AG04449 (cell line): ENCODE measurements around the gene TP53INP2.

ENCODE experiments used
- CTCF ChIA-PET: fragments of 350-600 bp; formaldehyde crosslinking; extraction: SDS; loops from one replicate; lab custom pipeline; 2021; ENCODE audit warnings: antibody characterized with exemption; lab: Yijun Ruan, JAX
- POLR2A ChIA-PET: fragments of 400-600, 350-600 bp; formaldehyde crosslinking; extraction: SDS; loops from one replicate; lab custom pipeline; 2020; ENCODE audit warnings: antibody characterized with exemption, inconsistent platforms; lab: Yijun Ruan, JAX
- DNase-seq: peaks from one replicate; pipeline ENCODE4 v3.0.0-alpha.2; 2010; ENCODE audit warnings: low read depth, low spot score
- H3K4me3 ChIP-seq: 2 replicates; pipeline ENCODE4 v1.5.1; 2011; ENCODE audit warnings: low read depth, mild to moderate bottlenecking, control low read depth, low read length
- CTCF ChIP-seq: IDR thresholded peaks from one replicate; pipeline ENCODE4 v1.5.1; 2011; ENCODE audit warnings: mild to moderate bottlenecking, moderate library complexity, low read length, control low read depth, inconsistent platforms; ENCODE audit not compliant: insufficient read depth; ENCODE audit errors: missing control alignments

Gene TP53INP2

DNA sequence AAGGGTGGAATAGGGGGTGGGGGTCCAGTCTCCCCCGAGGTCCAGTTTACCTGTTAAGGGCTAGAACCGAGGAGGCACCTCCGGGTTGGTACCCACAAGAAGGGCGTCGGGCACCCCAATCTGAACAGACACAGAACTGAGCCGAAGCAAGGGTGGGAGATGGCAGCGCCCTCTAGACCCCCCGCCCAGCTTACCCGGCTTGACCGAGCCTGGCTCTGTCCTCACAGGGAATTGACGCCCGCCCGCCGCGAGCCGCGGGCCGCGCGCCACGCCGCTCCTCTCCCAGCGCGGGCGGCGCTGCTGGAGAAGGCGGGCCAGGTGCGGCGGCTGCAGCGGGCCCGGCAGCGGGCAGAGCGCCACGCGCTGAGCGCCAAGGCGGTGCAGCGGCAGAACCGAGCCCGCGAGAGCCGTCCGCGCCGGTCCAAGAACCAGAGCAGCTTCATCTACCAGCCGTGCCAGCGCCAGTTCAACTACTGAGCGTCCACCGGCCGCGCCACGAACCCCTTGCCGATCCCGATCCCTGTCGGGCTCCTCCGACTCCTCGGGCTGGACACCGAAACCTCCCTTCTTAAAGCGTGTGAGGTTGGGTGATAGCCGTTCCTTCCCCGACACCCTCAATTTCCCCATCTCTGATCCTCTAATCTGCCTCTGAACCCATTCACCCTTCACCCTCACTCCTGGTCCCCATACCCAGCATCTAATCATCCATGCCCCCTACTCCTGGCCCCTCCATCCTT lies 5.9 kb downstream of the TP53INP2 start:
- ChIA-PET CTCF (interaction anchor here (1.3 to 1.6 kb wide), 2 partner anchors 141 to 396 kb away, joined by 4 read pairs; no protein-coding TSS in a partner anchor), POLR2A (interaction anchor here (1.0 kb wide), 1 partner anchor 442 kb away, joined by 3 read pairs; no protein-coding TSS in a partner anchor)
- TF ChIP-seq CTCF = peak; percentile 52
- H3K4me3 ChIP-seq = peak overlapping the region; percentile 63
- DNase-seq = no peak

DNA sequence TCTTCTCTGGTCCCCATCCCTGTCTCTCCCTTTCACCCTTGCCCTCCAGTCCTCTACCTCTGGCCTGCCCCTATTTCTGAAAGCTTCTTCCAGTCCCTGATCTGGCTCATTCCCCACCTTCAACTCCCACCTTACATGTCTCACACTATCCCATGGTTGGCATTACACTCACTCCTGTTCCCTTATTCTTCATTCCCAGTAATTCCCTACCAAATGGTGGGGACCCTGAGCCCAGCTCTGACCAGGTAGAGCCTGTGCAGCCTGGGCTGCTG lies 6.4 kb downstream of the TP53INP2 start:
- ChIA-PET CTCF (interaction anchor here (1.0 to 2.4 kb wide), 4 partner anchors 10 to 398 kb away, joined by 3 to 10 read pairs (median 6); no protein-coding TSS in a partner anchor), POLR2A (no interaction called here)
- H3K4me3 ChIP-seq = peak overlapping the region; percentile 63
- TF ChIP-seq CTCF = no peak
- no peak for DNase-seq

DNA sequence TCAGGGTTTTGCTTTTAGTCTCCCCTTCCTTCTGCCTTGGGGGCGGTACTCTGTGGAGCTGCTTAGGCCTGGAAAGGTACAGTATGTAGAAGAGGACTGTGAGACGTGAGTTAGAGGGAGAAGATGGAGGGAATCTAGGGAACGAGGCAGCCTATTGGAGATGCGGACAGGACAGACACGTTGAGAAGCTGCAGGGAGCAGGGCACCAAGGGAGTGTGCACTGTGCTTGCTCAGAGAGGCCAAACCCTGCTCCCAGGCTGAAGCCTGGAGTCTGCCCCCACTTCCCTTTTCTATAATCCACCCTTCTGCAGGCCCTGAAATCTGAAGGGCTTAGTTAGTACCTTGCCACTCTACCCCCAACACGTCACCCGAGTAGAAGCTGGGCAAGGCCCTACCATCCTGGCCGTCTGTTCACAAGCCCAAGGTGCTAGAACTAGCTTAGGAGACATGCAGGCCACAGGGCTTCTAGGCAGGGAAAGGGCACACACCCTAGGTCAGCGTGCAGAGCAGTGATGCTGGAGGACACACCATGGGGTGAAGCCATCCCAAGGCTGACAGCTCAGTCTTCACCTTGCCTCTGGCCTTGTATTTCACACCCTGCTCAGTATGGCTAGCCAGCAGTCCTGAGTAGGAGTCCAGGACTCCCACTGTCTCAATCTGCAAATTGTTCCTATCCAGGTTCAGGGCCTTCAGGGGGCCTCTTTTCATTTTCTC lies 6.9 kb downstream of the TP53INP2 start:
- ChIA-PET CTCF (interaction anchor here (0.7 to 2.4 kb wide), 4 partner anchors 9 to 398 kb away, joined by 3 to 10 read pairs (median 5); no protein-coding TSS in a partner anchor), POLR2A (no interaction called here)

GRCh38 chr20:34711813-34712430 lies 7.8 kb downstream of the TP53INP2 start:
- CTCF ChIA-PET = interaction anchor here (0.6 to 2.4 kb wide), 4 partner anchors 58 to 887 kb away, joined by 3 to 10 read pairs (median 5); no protein-coding TSS in a partner anchor
- no peak for TF ChIP-seq CTCF
- DNase-seq = no peak
- POLR2A ChIA-PET = interaction anchor here (0.6 kb wide), 1 partner anchor 224 kb away, joined by 3 read pairs; no protein-coding TSS in a partner anchor
- no peak overlapping the region for H3K4me3 ChIP-seq

More for the DNA sequence above, 6.9 kb downstream of the TP53INP2 start:
- TF ChIP-seq CTCF = no peak
- no peak for DNase-seq
- no peak overlapping the region for H3K4me3 ChIP-seq

DNA sequence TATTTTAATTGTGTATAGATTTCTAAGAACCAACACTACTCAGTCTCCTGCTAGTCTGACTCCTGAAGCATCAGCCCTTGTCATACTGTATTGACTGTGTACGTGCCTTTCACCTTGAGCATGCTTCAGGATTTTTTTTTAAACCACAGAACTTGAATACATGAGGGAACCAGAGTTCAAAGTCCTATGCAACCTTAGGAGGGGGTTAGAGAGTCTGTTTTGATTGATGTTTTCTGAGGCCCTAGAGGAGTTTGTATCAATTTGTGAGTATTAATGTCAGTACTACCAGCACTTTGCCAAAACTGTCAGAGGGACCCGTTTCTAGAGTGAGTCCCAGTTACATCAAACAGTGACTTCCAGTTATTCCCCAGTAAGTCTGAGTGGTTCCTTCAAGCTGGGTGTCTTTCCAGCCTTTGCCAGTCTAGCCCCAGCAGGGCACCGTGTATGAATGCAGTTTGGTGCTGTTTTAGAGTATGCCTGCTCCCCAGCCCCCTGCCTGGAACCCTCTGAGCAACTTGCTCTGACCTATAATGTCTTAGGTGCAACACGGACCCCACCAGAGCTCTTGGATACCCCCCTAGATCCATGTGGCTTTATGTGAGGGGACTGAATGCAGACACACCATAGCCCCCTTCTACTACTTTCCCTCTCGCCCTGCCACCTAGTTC lies 8.5 kb downstream of the TP53INP2 start:
- POLR2A ChIA-PET = interaction anchor here (0.6 to 1.2 kb wide), 6 partner anchors 34 to 134 kb away, joined by 3 to 4 read pairs (median 3); no protein-coding TSS in a partner anchor
- TF ChIP-seq CTCF = no peak
- no peak for DNase-seq
- no peak overlapping the region for H3K4me3 ChIP-seq
- CTCF ChIA-PET = interaction anchor here (0.6 to 2.6 kb wide), 6 partner anchors 12 to 888 kb away, joined by 3 to 15 read pairs (median 8); no protein-coding TSS in a partner anchor
